Measurements from ENCODE around the gene CDH23.

GRCh38 chr10:71806704-71807556 is 410.2 kb downstream of the CDH23 start:
- TF ChIP-seq CTCF (IDR thresholded peaks at IDR 0.05) (no peak), MAX (CRISPR knock-in tag; IDR thresholded peaks at IDR 0.05) (no peak), ATF3 (CRISPR knock-in tag; conservative IDR thresholded peaks at IDR 0.05) (no peak), ZNF121 (CRISPR knock-in tag; IDR thresholded peaks at IDR 0.05) (no peak), ZNF263 (CRISPR knock-in tag; IDR thresholded peaks at IDR 0.05; ENCODE audit: low read depth) (no peak), ATF2 (CRISPR knock-in tag; IDR thresholded peaks at IDR 0.05; ENCODE audit: borderline replicate concordance, low read depth) (no peak), JUN (CRISPR knock-in tag; IDR thresholded peaks at IDR 0.05) (no peak)
- TF ChIP-seq, protein P1, sequence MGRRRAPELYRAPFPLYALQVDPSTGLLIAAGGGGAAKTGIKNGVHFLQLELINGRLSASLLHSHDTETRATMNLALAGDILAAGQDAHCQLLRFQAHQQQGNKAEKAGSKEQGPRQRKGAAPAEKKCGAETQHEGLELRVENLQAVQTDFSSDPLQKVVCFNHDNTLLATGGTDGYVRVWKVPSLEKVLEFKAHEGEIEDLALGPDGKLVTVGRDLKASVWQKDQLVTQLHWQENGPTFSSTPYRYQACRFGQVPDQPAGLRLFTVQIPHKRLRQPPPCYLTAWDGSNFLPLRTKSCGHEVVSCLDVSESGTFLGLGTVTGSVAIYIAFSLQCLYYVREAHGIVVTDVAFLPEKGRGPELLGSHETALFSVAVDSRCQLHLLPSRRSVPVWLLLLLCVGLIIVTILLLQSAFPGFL (CRISPR knock-in tag; IDR thresholded peaks at IDR 0.05; ENCODE audit: borderline replicate concordance): no peak
- TF ChIP-seq, protein P2, sequence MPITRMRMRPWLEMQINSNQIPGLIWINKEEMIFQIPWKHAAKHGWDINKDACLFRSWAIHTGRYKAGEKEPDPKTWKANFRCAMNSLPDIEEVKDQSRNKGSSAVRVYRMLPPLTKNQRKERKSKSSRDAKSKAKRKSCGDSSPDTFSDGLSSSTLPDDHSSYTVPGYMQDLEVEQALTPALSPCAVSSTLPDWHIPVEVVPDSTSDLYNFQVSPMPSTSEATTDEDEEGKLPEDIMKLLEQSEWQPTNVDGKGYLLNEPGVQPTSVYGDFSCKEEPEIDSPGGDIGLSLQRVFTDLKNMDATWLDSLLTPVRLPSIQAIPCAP (CRISPR knock-in tag; IDR thresholded peaks at IDR 0.05): no peak

Measured in WTC11 (cell line).